T-helper 9 cell (primary cell): ENCODE results near the gene NCOR2.

Experiments
- DNase-seq: peaks from one replicate; pipeline ENCODE4 v3.0.0-alpha.2; 2020
- total RNA-seq, 2 donors: gene quantifications; one replicate each; lab custom pipeline; 2026; lab: John Stamatoyannopoulos, UW

The NCOR2 gene
- total RNA-seq = 50.6 to 88.6 reads per million in 2 donors

GRCh38 chr12:124566997-124567672, at the start of gene NCOR2:
NCOR2 (minus strand) TSS chr12:124567612; CDS start chr12:124495251, 72,361 bp downstream.
- DNase-seq = peak; percentile 38

- no peak for DNase-seq
Observed at GRCh38 chr12:124616394-124617221, 49.2 kb upstream of the NCOR2 start.

GRCh38 chr12:124614512-124615292, 47.3 kb upstream of the NCOR2 start:
- no peak for DNase-seq

- DNase-seq = no peak
Observed at GRCh38 chr12:124613151-124613585, 45.8 kb upstream of the NCOR2 start.

- DNase-seq = no peak
Observed at GRCh38 chr12:124612410-124612680, 44.9 kb upstream of the NCOR2 start.

GRCh38 chr12:124611559-124612409, 44.4 kb upstream of the NCOR2 start:
- no peak for DNase-seq

GRCh38 chr12:124610629-124611558, 43.5 kb upstream of the NCOR2 start:
- no peak for DNase-seq

GRCh38 chr12:124610021-124610612, 42.7 kb upstream of the NCOR2 start:
- no peak for DNase-seq

GRCh38 chr12:124609041-124609989, 41.9 kb upstream of the NCOR2 start:
- peak; percentile 77 for DNase-seq

- no peak for DNase-seq
Observed at GRCh38 chr12:124608450-124608870, 41.0 kb upstream of the NCOR2 start.

- no peak for DNase-seq
Observed at GRCh38 chr12:124607681-124608425, 40.4 kb upstream of the NCOR2 start.

- no peak for DNase-seq
Observed at GRCh38 chr12:124605883-124606774, 38.7 kb upstream of the NCOR2 start.

- no peak for DNase-seq
Observed at GRCh38 chr12:124605150-124605882, 37.9 kb upstream of the NCOR2 start.

GRCh38 chr12:124604264-124604680, 36.9 kb upstream of the NCOR2 start:
- DNase-seq = no peak

GRCh38 chr12:124603831-124604251, 36.4 kb upstream of the NCOR2 start:
- DNase-seq = no peak

GRCh38 chr12:124603100-124603541, 35.7 kb upstream of the NCOR2 start:
- DNase-seq = no peak

GRCh38 chr12:124601706-124602105, 34.3 kb upstream of the NCOR2 start:
- DNase-seq = no peak
